Lung (tissue), 12 donors: ENCODE results near the gene PMPCA. TPM values are rescaled to one million over a fixed set of nuclear protein-coding genes. Genes with fewer than 3 reads are reported as not detected.

Source experiments
- ATAC-seq: fragments of 200-7000 bp; cut with Tn5 transposase; one replicate; pipeline ENCODE4 v1.9.1; 2020; ENCODE audit warnings: moderate number of reproducible peaks; ENCODE audit not compliant: insufficient read depth, low FRiP score
- DNase-seq, 3 donors: peaks; one replicate each; pipeline ENCODE4 v3.0.0-alpha.2; 2013 to 2017
- H3K27ac ChIP-seq, 2 donors: one replicate each; pipeline ENCODE4 v1.5.1; 2013; ENCODE audit warnings: mild to moderate bottlenecking in 2 of 2, moderate library complexity in 2 of 2, control low read depth in 1 of 2, inconsistent platforms in 1 of 2, low read depth in 1 of 2, low read length in 1 of 2
- H3K27me3 ChIP-seq, 3 donors: one replicate each; pipeline ENCODE4 v1.5.1; 2013; ENCODE audit warnings: low read length in 2 of 3; ENCODE audit not compliant: control insufficient read depth in 3 of 3, insufficient read depth in 3 of 3
- H3K36me3 ChIP-seq, 4 donors: one replicate each; pipeline ENCODE4 v1.5.1; 2013; ENCODE audit warnings: low read length in 4 of 4, mild to moderate bottlenecking in 1 of 4, moderate library complexity in 1 of 4; ENCODE audit not compliant: control insufficient read depth in 4 of 4, insufficient read depth in 4 of 4
- H3K4me1 ChIP-seq, 5 donors: one replicate each; pipeline ENCODE4 v1.5.1; 2013; ENCODE audit warnings: low read length in 5 of 5, mild to moderate bottlenecking in 2 of 5, moderate library complexity in 1 of 5; ENCODE audit not compliant: control insufficient read depth in 5 of 5, insufficient read depth in 5 of 5
- H3K4me3 ChIP-seq: one replicate; pipeline ENCODE4 v1.5.1; 2013; ENCODE audit warnings: mild to moderate bottlenecking, control low read depth, moderate library complexity
- H3K9ac ChIP-seq, 2 donors: one replicate each; pipeline ENCODE4 v1.5.1; 2013; ENCODE audit warnings: low read length in 2 of 2, control low read depth in 1 of 2; ENCODE audit not compliant: insufficient read depth in 1 of 2
- H3K9me3 ChIP-seq, 4 donors: one replicate each; pipeline ENCODE4 v1.5.1; 2013; ENCODE audit warnings: low read length in 3 of 4, mild to moderate bottlenecking in 1 of 4, moderate library complexity in 1 of 4; ENCODE audit not compliant: control insufficient read depth in 4 of 4, insufficient read depth in 3 of 4
- CTCF ChIP-seq: IDR thresholded peaks from 2 replicates; pipeline ENCODE4 v1.5.1; 2012; ENCODE audit warnings: mild to moderate bottlenecking; ENCODE audit errors: control extremely low read depth, extremely low read depth
- WGBS, 2 donors: extraction: QIAGEN DNeasy Blood & Tissue Kit; methylation state at CpG; one replicate each; pipeline ENCODE4 v1.1.7; 2013; 5-methylcytosine and 5-hydroxymethylcytosine counted together
- polyA plus RNA-seq, 2 donors: library from polyadenylated mRNA; stranded (reverse); fragments of 200-250 nt; gene quantifications; one replicate each; pipeline ENCODE4 v1.2.1, GENCODE V29; 2013
- total RNA-seq, 2 donors: library from RNA; depleted of rRNA in 1 of 2; stranded (reverse); fragments of >200 nt in 1 of 2; gene quantifications; one replicate each; pipeline ENCODE4 v1.2.1, GENCODE V29; 2014 to 2021
- donor health status: control.
- donor health status: control.
- donor health status: Bipolar disorder and iron deficiency.
- donor health status: healthy.
- donor health status: DM: yes; HTN: yes; CAD: no.

The PMPCA gene
- total and polyA plus RNA-seq, 4 donors = 26.5 to 46.7 (median 40.5) TPM

- H3K9me3 ChIP-seq = no peaks in the 10 kb centered on the region
- DNase-seq (no peak), ATAC-seq (no peak)
- H3K27ac ChIP-seq = no peak overlapping the region
- no peak for TF ChIP-seq CTCF
- H3K4me3 ChIP-seq = no peak overlapping the region
- 95 to 96% methylated on average over 15 to 19 of the region's 19 CpGs for WGBS, 2 donors
- no peaks in the 10 kb centered on the region for H3K36me3 ChIP-seq
- no peaks in the 10 kb centered on the region for H3K27me3 ChIP-seq
- H3K9ac ChIP-seq = no peak overlapping the region
- H3K4me1 ChIP-seq = peaks cover 0 to 19% (median 6%) of the 10 kb centered on the region in 5 donors
Observed at GRCh38 chr9:136370037-136370436, 40.4 kb upstream of the PMPCA start.

GRCh38 chr9:136370687-136371532 is 39.5 kb upstream of the PMPCA start:
- no peak overlapping the region for H3K4me3 ChIP-seq
- no peak overlapping the region for H3K9ac ChIP-seq
- ATAC-seq (no peak), DNase-seq (no peak)
- H3K27me3 ChIP-seq = no peaks in the 10 kb centered on the region
- peaks cover 0 to 19% (median 6%) of the 10 kb centered on the region in 5 donors for H3K4me1 ChIP-seq
- H3K9me3 ChIP-seq = no peaks in the 10 kb centered on the region
- H3K27ac ChIP-seq = no peak overlapping the region
- WGBS, 2 donors = 94 to 96% methylated on average over 54 of the region's 54 CpGs
- H3K36me3 ChIP-seq = no peaks in the 10 kb centered on the region
- TF ChIP-seq CTCF = no peak

GRCh38 chr9:136371533-136371880 is 39.0 kb upstream of the PMPCA start:
- Histone ChIP-seq H3K9me3 (no peaks in the 10 kb centered on the region), H3K36me3 (no peaks in the 10 kb centered on the region), H3K27ac (no peak overlapping the region), H3K27me3 (no peaks in the 10 kb centered on the region), H3K4me1 (peaks cover 0 to 19% (median 6%) of the 10 kb centered on the region in 5 donors), H3K9ac (no peak overlapping the region), H3K4me3 (no peak overlapping the region)
- WGBS, 2 donors = 91 to 92% methylated on average over 10 to 13 of the region's 13 CpGs
- TF ChIP-seq CTCF = no peak
- DNase-seq = no peak
- ATAC-seq = no peak

- no peak for TF ChIP-seq CTCF
- peak overlapping the region in 1 of 2 donors; percentile 69 for H3K27ac ChIP-seq
- no peak overlapping the region for H3K9ac ChIP-seq
- peaks cover 0 to 19% (median 6%) of the 10 kb centered on the region in 5 donors for H3K4me1 ChIP-seq
- H3K9me3 ChIP-seq = no peaks in the 10 kb centered on the region
- 85 to 88% methylated on average over 19 to 21 of the region's 21 CpGs for WGBS, 2 donors
- H3K36me3 ChIP-seq = no peaks in the 10 kb centered on the region
- no peaks in the 10 kb centered on the region for H3K27me3 ChIP-seq
- DNase-seq (no peak), ATAC-seq (no peak)
- H3K4me3 ChIP-seq = no peak overlapping the region
Observed at GRCh38 chr9:136372006-136372405, 38.5 kb upstream of the PMPCA start.
